COR-L47 (cell line): ENCODE results near the gene ISOC1.

Source experiments
- DNase-seq: peaks from one replicate; lab custom pipeline; 2025; lab: John Stamatoyannopoulos, UW

The ISOC1 gene

GRCh38 chr5:129094087-129094923 lies at the start of gene ISOC1:
Gene ISOC1, plus strand, starts transcription at chr5:129094749. Its CDS starts 18 bp downstream, at chr5:129094767.
- peak; percentile 88 for DNase-seq

- DNase-seq: no peak
These were observed 48.4 kb upstream of the ISOC1 start for GRCh38 chr5:129046151-129046550.

GRCh38 chr5:129048509-129048908 lies 46.0 kb upstream of the ISOC1 start:
- DNase-seq: no peak

- DNase-seq: no peak
These were observed 45.3 kb upstream of the ISOC1 start for GRCh38 chr5:129049126-129049799.

- DNase-seq: no peak
These were observed 43.3 kb upstream of the ISOC1 start for GRCh38 chr5:129051283-129051682.

GRCh38 chr5:129053438-129053837 lies 41.1 kb upstream of the ISOC1 start:
- no peak for DNase-seq

GRCh38 chr5:129057329-129057728 lies 37.2 kb upstream of the ISOC1 start:
- DNase-seq: no peak

GRCh38 chr5:129061849-129062248 lies 32.7 kb upstream of the ISOC1 start:
- no peak for DNase-seq

GRCh38 chr5:129063483-129064113 lies 31.0 kb upstream of the ISOC1 start:
- DNase-seq: peak; percentile 65

- no peak for DNase-seq
These were observed 28.8 kb upstream of the ISOC1 start for GRCh38 chr5:129065721-129066120.

- DNase-seq: no peak
These were observed 26.8 kb upstream of the ISOC1 start for GRCh38 chr5:129067745-129068144.

GRCh38 chr5:129069292-129069691 lies 25.3 kb upstream of the ISOC1 start:
- no peak for DNase-seq

GRCh38 chr5:129073111-129073510 lies 21.4 kb upstream of the ISOC1 start:
- DNase-seq: no peak

- no peak for DNase-seq
These were observed 19.6 kb upstream of the ISOC1 start for GRCh38 chr5:129074903-129075302.

GRCh38 chr5:129077433-129078075 lies 17.0 kb upstream of the ISOC1 start:
- no peak for DNase-seq

- no peak for DNase-seq
These were observed 16.3 kb upstream of the ISOC1 start for GRCh38 chr5:129078247-129078646.

- no peak for DNase-seq
These were observed 15.9 kb upstream of the ISOC1 start for GRCh38 chr5:129078660-129079059.

- no peak for DNase-seq
These were observed 15.1 kb upstream of the ISOC1 start for GRCh38 chr5:129079496-129079895.

- DNase-seq: no peak
These were observed 13.8 kb upstream of the ISOC1 start for GRCh38 chr5:129080766-129081165.

- no peak for DNase-seq
These were observed 12.1 kb upstream of the ISOC1 start for GRCh38 chr5:129082225-129083136.
